Activated CD8-positive, alpha-beta memory T cell treated with anti-CD3 and anti-CD28 coated beads, Interleukin-2, amount 50 U/mL, for 4 hours (primary cell): ENCODE data around the gene PPP1R2.
A peak's percentile ranks its signal among the peaks of the same experiment; 100 is the strongest.
"Not testable (repeated sequence)": the region's sequence is repeated elsewhere in the genome, so short reads cannot be mapped to it uniquely, and the experiment has no call there.

Experiments used
- DNase-seq: peaks from one replicate; pipeline ENCODE4 v3.0.0-alpha.2; 2020

Gene PPP1R2

DNA sequence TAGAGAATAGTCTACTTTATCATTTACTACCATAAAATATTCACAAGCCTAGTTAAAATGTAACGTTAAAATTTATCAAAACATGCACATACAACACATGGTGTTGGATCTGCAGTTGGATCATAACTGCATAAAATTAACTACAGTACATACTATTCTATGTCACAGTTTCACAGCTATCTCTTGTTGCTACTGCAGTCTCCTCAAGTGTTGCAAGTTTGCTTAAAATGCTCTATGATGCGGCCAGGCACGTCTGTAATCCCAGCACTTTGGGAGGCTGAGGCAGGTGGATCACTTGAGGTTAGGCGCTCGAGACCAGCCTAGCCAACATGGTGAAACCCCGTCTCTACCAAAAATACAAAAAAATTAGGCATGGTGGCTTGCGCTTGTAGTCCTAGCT lies 10.3 kb downstream of the PPP1R2 start:
- no peak for DNase-seq

- DNase-seq: no peak
Measured at GRCh38 chr3:195532345-195532744, 10.8 kb downstream of the PPP1R2 start.

DNA sequence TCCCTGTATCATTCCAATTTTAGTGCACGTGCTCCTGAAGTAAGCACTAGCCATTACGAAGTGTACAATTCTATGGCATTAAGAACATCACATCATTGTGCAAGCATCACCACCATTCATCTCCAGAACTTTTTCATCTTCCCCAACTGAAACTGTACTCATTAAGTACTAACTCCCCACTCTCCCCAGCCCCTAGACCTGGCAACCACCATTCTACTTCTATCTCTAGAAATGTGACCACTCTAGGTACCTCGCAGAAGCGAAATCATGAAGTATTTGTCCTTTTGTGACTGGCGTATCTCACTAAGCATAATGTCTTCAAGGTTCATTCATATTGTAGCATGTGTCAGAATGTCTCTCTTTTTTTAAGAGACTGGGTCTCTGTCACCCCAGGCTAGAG lies 11.4 kb downstream of the PPP1R2 start:
- no peak for DNase-seq

DNA sequence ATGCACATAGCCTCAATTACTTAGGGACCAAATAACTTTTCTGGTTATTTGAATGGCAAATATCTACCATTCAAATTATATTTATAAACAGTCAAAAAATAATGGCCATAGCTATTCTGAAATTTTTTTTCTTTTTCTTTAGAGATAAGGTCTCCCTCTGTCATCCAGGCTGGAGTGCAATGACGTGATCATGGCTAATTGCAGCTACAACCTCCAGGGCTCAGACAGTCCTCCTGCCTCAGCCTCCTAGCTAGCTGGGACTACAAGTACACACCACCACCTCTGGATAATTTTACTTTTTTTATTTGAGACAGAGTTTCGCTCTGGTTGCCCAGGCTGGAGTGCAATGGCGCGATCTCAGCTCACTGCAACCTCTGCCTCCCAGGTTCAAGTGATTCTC lies 16.6 kb downstream of the PPP1R2 start:
- DNase-seq: no peak

DNA sequence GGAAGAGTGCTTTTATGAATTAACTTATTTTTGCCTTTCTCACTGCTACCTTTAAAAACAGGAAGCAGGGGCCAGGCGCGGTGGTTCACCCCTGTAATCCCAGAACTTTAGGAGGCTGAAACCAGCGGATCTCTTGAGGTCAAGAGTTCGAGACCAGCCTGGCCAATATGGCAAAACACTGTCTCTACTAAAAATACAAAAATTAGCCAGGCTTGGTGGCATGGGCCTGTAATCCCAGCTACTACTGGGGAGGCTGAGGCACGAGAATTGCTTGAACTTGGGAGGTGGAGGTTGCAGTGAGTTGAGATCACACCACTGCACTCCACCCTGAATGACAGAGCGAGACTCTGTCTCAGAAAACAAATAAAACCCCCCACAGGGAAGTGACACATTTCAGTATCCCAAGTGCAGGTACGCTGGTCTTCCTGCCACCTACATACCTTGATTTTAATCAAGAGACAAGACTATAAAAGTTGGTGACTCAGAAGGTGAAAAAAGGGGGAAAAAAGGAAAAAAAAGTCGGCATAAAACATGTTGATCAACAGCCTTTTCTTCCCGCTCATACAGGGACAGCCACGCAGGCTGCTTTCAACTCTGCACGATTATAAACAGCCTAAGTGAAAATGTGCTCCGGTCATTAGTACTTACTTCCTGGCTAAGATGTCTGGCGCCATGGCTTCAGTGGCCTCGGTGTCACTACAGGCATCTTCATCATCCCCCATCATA lies 18.8 kb downstream of the PPP1R2 start:
- no peak for DNase-seq

DNA sequence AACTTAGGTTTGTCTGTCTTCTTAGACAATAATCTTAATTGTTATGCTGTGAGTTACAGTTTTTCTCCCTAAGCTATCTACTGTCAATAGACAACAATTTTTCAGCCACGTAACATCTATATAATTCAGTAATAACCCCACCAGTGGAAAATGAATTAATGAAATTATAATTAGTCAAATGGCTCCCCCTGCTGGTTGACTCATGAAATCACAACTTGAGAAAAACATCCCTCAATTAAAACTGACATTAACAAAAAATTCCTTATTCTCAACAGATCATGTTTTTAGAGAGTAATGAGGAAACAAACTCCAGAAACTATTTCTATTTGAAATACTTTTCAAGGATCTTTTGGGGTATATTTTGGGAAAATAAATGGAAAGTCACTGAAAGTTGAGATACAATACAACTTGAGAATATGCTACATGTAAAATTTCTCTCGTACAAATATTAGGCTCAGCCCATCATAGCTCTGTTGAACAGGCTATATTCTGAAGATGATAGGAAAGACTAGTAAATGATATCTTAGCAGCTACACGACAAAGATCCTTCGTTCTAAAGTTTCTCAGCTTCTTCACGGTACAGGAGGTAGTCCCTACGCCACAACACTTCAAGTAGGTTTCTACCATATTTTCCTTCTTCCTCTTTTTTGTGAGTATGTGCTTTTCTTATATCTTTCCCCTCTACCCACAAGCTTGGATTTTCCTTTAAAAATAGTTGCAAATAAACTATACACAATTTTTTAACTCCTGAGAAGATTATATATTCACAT lies 20.7 kb downstream of the PPP1R2 start:
- peak; percentile 32 for DNase-seq

GRCh38 chr3:195517030-195517429 lies 26.1 kb downstream of the PPP1R2 start:
- DNase-seq: no peak

GRCh38 chr3:195514610-195515235 lies 28.4 kb downstream of the PPP1R2 start:
- not testable (repeated sequence) for DNase-seq

DNA sequence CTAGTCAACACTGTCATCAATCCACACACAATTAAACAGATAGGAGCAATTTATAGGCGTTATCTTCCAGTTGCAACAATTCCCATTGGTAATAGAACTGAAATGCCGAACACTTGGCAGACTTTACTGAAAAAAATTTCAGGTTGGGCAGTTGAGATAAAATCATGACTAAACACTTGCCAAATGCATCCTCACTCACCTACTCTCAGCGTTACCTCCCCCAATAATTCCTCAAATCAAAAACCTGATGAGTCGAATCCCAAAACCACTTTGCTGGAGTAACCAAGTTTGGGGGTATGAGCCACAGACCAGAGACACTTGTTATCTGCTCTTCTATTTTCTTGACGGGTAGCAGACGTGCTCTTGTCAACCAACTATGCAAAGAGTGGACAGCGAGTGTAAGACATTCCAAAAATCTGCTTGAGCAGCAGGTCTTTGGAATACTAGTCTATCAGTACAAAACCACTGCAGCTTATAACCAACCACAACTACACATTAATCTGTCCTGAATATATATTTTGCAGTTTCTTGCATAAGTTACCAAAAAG lies 30.3 kb downstream of the PPP1R2 start:
- no peak for DNase-seq

DNA sequence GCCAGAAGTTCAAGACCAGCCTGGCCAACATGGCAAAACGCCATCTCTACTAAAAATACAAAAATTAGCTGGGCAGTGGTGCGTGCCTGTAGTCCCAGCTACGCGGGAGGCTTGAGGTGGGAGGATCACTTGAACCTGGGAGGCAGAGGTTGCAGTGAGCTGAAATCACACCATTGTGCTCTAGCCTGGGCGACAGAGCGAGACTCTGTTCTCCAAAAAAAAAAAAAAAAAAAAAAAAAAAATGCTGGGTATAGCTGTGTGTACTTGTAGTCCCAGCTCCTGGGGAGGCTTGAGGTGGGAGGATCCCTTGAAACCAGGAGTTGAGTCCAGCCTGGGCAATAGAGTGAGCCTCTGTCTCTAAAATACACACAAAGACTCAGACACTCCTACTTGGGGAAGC lies 32.0 kb downstream of the PPP1R2 start:
- no peak for DNase-seq

- DNase-seq: no peak
Measured at GRCh38 chr3:195508185-195508584, 34.9 kb downstream of the PPP1R2 start.

- no peak for DNase-seq
Measured at GRCh38 chr3:195475614-195476013, 67.5 kb downstream of the PPP1R2 start.

GRCh38 chr3:195475116-195475515 lies 68.0 kb downstream of the PPP1R2 start:
- DNase-seq: not testable (repeated sequence)

DNA sequence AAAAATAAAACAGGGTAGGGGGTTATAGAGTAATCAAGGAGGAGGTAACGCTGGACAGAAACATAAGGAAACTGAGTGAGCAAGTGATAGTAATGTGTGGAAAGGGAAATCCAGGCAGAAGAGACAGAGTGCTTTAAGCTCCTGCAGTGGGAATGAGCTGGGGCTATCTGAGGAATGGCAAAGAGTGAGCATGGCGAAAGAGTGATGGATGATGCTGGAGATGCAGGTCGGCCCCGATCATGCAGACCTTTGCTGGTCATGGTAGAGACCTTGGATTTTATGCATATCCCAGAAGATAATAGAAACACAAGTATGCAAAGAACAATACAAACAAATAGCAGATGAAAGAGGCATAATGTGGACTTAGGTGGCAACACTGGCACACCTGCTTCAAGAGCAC lies 74.3 kb downstream of the PPP1R2 start:
- DNase-seq: no peak

- no peak for DNase-seq
Measured at GRCh38 chr3:195468391-195468776, 74.7 kb downstream of the PPP1R2 start.

GRCh38 chr3:195467641-195468390 lies 75.3 kb downstream of the PPP1R2 start:
- no peak for DNase-seq

DNA sequence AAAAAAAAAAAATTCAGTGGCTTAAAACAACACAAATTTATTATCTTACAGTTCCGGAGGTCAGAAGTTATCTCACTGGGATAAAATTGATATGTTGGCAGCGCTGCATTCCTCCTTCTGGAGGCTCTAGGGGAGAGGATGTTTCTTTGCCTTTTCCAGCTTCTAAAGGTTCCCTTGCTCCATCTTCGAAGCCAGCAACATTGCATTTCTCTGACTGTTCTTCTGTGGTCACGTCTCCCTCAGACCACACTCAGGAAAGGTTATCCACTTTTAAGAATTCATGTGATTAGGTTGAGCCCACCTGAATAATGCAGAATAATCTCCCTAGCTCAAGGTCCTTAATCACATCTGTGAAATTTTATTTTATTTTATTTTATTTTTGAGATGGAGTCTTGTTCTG lies 76.9 kb downstream of the PPP1R2 start:
- DNase-seq: no peak
